ENCODE measurements around the gene VTN. TPM values are rescaled to one million over a fixed set of nuclear protein-coding genes. Genes with fewer than 3 reads are reported as not detected.
"Not testable (repeated sequence)": the region's sequence is repeated elsewhere in the genome, so short reads cannot be mapped to it uniquely, and the experiment has no call there.

Gene VTN
- total RNA-seq, 1 donor from 2014 or later: 128 TPM

- no peak for DNase-seq (ENCODE audit: low spot score, unreplicated experiment)
- Mint-ChIP-seq H3K4me1 (ENCODE audit: low read depth) (peaks cover 10% of the 10 kb centered on the region), H3K9me3 (ENCODE audit: low read depth) (no peaks in the 10 kb centered on the region), H3K27me3 (no peaks in the 10 kb centered on the region), H3K4me3 (ENCODE audit: low read depth) (no peak overlapping the region), H3K36me3 (ENCODE audit: insufficient read depth) (peaks cover 4% of the 10 kb centered on the region), H3K27ac (no peak overlapping the region)
- TF ChIP-seq, protein P1, sequence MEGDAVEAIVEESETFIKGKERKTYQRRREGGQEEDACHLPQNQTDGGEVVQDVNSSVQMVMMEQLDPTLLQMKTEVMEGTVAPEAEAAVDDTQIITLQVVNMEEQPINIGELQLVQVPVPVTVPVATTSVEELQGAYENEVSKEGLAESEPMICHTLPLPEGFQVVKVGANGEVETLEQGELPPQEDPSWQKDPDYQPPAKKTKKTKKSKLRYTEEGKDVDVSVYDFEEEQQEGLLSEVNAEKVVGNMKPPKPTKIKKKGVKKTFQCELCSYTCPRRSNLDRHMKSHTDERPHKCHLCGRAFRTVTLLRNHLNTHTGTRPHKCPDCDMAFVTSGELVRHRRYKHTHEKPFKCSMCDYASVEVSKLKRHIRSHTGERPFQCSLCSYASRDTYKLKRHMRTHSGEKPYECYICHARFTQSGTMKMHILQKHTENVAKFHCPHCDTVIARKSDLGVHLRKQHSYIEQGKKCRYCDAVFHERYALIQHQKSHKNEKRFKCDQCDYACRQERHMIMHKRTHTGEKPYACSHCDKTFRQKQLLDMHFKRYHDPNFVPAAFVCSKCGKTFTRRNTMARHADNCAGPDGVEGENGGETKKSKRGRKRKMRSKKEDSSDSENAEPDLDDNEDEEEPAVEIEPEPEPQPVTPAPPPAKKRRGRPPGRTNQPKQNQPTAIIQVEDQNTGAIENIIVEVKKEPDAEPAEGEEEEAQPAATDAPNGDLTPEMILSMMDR (IDR thresholded peaks at IDR 0.05; ENCODE audit: unreplicated experiment): no peak
Measured at GRCh38 chr17:28341516-28341915, 28.6 kb downstream of the VTN start.

DNA sequence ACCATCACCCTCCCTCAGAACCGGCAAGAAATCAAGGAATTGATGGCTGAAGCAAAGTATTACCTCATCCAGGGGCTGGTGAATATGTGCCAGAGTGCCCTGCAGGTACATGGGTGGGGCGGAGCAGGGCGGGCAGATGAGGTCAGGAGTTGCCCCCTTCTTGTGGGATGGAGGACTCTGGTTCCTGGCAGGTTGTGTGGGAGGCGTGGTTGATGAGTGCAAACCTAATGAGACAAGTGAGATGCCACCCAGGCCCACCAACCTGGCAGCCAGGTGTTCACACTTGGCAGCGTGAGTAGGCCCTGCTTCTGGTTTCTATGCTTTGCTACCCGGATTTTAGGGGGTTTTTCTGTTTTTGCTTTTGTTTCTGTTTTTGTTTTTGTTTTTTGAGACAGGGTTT, 29.7 kb downstream of the VTN start:
- H3K36me3 Mint-ChIP-seq (ENCODE audit: insufficient read depth): peaks cover 3% of the 10 kb centered on the region
- H3K4me1 Mint-ChIP-seq (ENCODE audit: low read depth): peaks cover 10% of the 10 kb centered on the region
- H3K4me3 Mint-ChIP-seq (ENCODE audit: low read depth): no peak overlapping the region
- DNase-seq (ENCODE audit: low spot score, unreplicated experiment): no peak
- TF ChIP-seq, protein P1 (IDR thresholded peaks at IDR 0.05; ENCODE audit: unreplicated experiment): no peak
- H3K27me3 Mint-ChIP-seq: no peaks in the 10 kb centered on the region
- H3K9me3 Mint-ChIP-seq (ENCODE audit: low read depth): no peaks in the 10 kb centered on the region
- H3K27ac Mint-ChIP-seq: no peak overlapping the region

DNA sequence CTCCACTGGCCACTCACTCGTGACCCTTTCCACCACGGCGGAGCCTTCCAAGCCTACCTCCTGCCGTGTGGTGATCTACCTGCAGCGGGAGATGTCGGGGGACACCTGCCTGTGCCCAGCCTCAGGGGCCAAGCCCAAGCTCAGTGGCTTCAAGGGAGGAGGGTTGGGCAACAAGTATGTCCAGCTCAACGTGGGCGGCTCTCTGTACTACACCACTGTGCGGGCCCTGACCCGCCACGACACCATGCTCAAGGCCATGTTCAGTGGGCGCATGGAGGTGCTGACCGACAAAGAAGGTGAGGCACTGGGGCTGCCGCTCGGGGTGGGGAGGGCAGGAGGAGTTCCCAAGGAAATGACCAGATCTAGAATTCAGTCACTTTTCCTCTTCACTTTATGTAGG, 30.7 kb downstream of the VTN start:
- no peaks in the 10 kb centered on the region for H3K27me3 Mint-ChIP-seq
- H3K36me3 Mint-ChIP-seq (ENCODE audit: insufficient read depth): peaks cover 3% of the 10 kb centered on the region
- TF ChIP-seq, protein P1 (IDR thresholded peaks at IDR 0.05; ENCODE audit: unreplicated experiment): no peak
- H3K9me3 Mint-ChIP-seq (ENCODE audit: low read depth): no peaks in the 10 kb centered on the region
- H3K27ac Mint-ChIP-seq: no peak overlapping the region
- DNase-seq (ENCODE audit: low spot score, unreplicated experiment): no peak
- peaks cover 17% of the 10 kb centered on the region for H3K4me1 Mint-ChIP-seq (ENCODE audit: low read depth)
- no peak overlapping the region for H3K4me3 Mint-ChIP-seq (ENCODE audit: low read depth)

DNA sequence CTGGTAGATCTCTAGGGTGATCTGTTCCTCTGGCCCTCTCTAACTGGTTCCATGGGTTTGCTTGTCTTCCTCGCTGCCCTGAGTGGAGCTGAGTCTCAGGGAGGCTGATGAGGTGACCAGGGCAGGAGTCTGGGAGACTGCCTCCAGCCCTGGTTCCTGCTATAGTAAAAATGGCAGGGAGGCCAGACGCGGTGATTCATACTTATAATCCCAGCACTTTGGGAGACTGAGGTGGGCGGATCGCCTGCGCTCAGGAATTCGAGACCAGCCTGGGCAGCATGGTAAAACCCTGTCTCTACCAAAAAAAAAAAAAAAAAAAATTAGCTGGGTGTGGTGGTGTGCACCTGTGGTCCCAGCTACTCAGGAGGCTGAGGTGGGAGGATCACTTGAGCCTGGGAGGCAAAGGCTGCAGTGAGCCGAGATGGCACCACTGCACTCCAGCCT, 31.3 kb downstream of the VTN start:
- not testable (repeated sequence) for H3K27ac Mint-ChIP-seq; H3K9me3 Mint-ChIP-seq (ENCODE audit: low read depth); H3K36me3 Mint-ChIP-seq (ENCODE audit: insufficient read depth); H3K27me3 Mint-ChIP-seq; DNase-seq (ENCODE audit: low spot score, unreplicated experiment); H3K4me3 Mint-ChIP-seq (ENCODE audit: low read depth)
- H3K4me1 Mint-ChIP-seq (ENCODE audit: low read depth): peaks cover 23% of the 10 kb centered on the region

- TF ChIP-seq, protein P1 (IDR thresholded peaks at IDR 0.05; ENCODE audit: unreplicated experiment): no peak
- Mint-ChIP-seq H3K27me3 (no peaks in the 10 kb centered on the region), H3K27ac (peak overlapping the region; percentile 15), H3K9me3 (ENCODE audit: low read depth) (no peaks in the 10 kb centered on the region), H3K4me3 (ENCODE audit: low read depth) (no peak overlapping the region), H3K36me3 (ENCODE audit: insufficient read depth) (peaks cover 3% of the 10 kb centered on the region), H3K4me1 (ENCODE audit: low read depth) (peaks cover 24% of the 10 kb centered on the region)
- DNase-seq (ENCODE audit: low spot score, unreplicated experiment): no peak
Measured at GRCh38 chr17:28338056-28338768, 31.9 kb downstream of the VTN start.
